Duodenal mucosa (tissue), 2 donors: Measurements from ENCODE around the gene CEP170B.
"Not testable (repeated sequence)": the region's sequence is repeated elsewhere in the genome, so short reads cannot be mapped to it uniquely, and the experiment has no call there.

Source experiments
- H3K27ac ChIP-seq: one replicate; pipeline ENCODE4 v1.7.0; 2013; ENCODE audit warnings: low read depth, low read length
- H3K27me3 ChIP-seq, 2 donors: one replicate each; pipeline ENCODE4 v1.7.0; 2013; ENCODE audit warnings: low read length in 2 of 2, control low read depth in 1 of 2; ENCODE audit not compliant: insufficient read depth in 2 of 2, control insufficient read depth in 1 of 2
- H3K36me3 ChIP-seq, 2 donors: one replicate each; pipeline ENCODE4 v1.7.0; 2013; ENCODE audit warnings: low read length in 2 of 2, control low read depth in 1 of 2; ENCODE audit not compliant: insufficient read depth in 2 of 2, control insufficient read depth in 1 of 2
- H3K4me1 ChIP-seq, 2 donors: one replicate each; pipeline ENCODE4 v1.7.0; 2013; ENCODE audit warnings: low read length in 2 of 2, control low read depth in 1 of 2; ENCODE audit not compliant: insufficient read depth in 2 of 2, control insufficient read depth in 1 of 2
- H3K4me3 ChIP-seq, 2 donors: one replicate each; pipeline ENCODE4 v1.7.0; 2013; ENCODE audit warnings: low read length in 2 of 2, low read depth in 1 of 2
- H3K9ac ChIP-seq, 2 donors: one replicate each; pipeline ENCODE4 v1.7.0; 2013; ENCODE audit warnings: low read length in 2 of 2, low read depth in 1 of 2
- H3K9me3 ChIP-seq, 2 donors: one replicate each; pipeline ENCODE4 v1.7.0; 2013; ENCODE audit warnings: low read length in 2 of 2, control low read depth in 1 of 2; ENCODE audit not compliant: control insufficient read depth in 1 of 2

Gene CEP170B

GRCh38 chr14:104885973-104886689 lies 21.1 kb downstream of the CEP170B start:
- Histone ChIP-seq H3K9ac (no peak overlapping the region), H3K4me3 (no peak overlapping the region), H3K4me1 (peaks cover 0 to 3% of the 10 kb centered on the region in 2 donors), H3K36me3 (peaks cover 0 to 38% of the 10 kb centered on the region in 2 donors), H3K27ac (no peak overlapping the region), H3K27me3 (no peaks in the 10 kb centered on the region), H3K9me3 (no peaks in the 10 kb centered on the region)

- peaks cover 0 to 35% of the 10 kb centered on the region in 2 donors for H3K36me3 ChIP-seq
- no peak overlapping the region for H3K27ac ChIP-seq
- no peak overlapping the region for H3K9ac ChIP-seq
- H3K27me3 ChIP-seq, result no peaks in the 10 kb centered on the region
- no peaks in the 10 kb centered on the region for H3K9me3 ChIP-seq
- peaks cover 0 to under 1% of the 10 kb centered on the region in 2 donors for H3K4me1 ChIP-seq
- no peak overlapping the region for H3K4me3 ChIP-seq
Observed at GRCh38 chr14:104886690-104887622, 21.9 kb downstream of the CEP170B start.

DNA sequence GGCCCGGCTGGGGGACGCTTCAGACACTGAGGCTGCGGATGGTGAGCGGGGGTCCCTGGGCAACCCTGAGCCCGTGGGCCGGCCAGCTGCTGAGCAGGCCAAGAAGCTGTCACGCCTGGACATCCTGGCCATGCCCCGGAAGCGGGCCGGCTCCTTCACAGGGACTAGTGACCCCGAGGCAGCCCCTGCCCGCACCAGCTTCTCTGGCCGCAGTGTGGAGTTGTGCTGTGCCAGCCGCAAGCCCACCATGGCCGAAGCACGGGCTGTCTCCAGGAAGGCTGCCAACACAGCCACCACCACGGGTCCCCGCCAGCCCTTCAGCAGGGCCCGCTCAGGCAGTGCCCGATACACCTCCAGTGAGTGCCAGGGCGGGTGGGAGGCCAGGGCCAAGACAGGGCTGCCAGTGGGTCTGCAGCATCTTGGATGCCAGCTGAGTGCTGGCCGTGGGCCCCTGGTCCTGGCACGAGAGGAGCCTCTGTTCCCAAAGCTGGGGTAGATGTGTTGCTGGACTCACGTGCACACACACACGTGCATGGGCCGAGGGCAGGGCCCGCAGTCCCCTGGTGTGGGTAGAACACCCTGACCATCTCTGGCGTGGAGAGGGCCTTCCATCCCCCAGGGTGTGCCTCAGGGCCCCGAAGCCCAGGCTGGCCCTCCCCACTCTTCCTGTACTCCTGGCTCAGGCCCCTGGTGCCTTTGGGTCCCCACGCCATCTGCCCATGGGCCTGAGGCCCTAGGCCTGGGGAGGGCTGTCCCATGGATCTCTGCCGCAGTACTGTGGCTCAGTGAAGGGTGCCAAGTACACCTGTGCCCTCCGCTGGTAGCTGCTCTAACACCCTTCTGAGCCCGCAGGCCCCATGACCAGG lies 22.8 kb downstream of the CEP170B start:
- no peaks in the 10 kb centered on the region for H3K27me3 ChIP-seq
- no peak overlapping the region for H3K27ac ChIP-seq
- H3K4me1 ChIP-seq, result peaks cover 0 to under 1% of the 10 kb centered on the region in 2 donors
- no peaks in the 10 kb centered on the region for H3K9me3 ChIP-seq
- H3K36me3 ChIP-seq, result peaks cover 0 to 31% of the 10 kb centered on the region in 2 donors
- no peak overlapping the region for H3K9ac ChIP-seq
- H3K4me3 ChIP-seq, result no peak overlapping the region

GRCh38 chr14:104888489-104889374 lies 23.7 kb downstream of the CEP170B start:
- no peak overlapping the region for H3K27ac ChIP-seq
- H3K4me1 ChIP-seq, result peaks cover 4 to 9% of the 10 kb centered on the region in 2 donors
- H3K27me3 ChIP-seq, result no peaks in the 10 kb centered on the region
- H3K36me3 ChIP-seq, result peaks cover 0 to 26% of the 10 kb centered on the region in 2 donors
- H3K9ac ChIP-seq, result no peak overlapping the region
- H3K9me3 ChIP-seq, result no peaks in the 10 kb centered on the region
- H3K4me3 ChIP-seq, result no peak overlapping the region

DNA sequence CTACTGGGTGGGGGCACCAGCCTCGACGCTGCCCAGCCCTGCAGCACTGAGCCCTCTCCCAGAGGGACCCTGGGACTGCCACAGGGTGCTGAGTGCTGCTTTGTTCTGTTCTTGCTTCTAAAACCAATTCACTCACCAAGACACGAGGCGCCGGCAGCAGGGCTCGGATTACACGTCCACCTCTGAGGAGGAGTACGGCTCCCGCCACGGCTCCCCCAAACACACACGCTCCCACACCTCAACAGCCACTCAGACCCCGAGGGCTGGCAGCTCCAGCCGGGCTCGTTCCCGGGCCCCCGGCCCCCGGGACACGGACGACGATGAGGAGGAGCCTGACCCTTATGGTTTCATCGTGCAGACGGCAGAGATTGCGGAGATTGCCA lies 24.3 kb downstream of the CEP170B start:
- Histone ChIP-seq H3K27ac (no peak overlapping the region), H3K27me3 (no peaks in the 10 kb centered on the region), H3K9me3 (no peaks in the 10 kb centered on the region), H3K36me3 (peaks cover 0 to 32% of the 10 kb centered on the region in 2 donors), H3K4me3 (no peak overlapping the region), H3K9ac (no peak overlapping the region), H3K4me1 (peaks cover 10 to 16% of the 10 kb centered on the region in 2 donors)

DNA sequence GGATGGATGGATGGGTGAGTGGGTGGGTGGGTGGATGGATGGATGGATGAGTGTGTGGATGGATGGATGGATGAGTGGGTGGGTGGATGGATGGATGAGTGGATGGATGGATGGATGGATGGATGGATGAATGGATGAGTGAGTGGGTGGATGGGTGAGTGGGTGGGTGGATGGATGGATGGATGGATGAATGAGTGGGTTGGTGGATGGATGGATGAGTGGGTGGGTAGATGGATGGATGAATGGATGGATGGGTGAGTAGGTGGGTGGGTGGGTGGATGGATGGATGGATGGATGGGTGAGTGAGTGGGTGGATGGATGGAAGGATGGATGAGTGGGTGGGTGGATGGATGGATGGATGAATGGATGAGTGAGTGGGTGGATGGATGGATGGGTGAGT lies 25.2 kb downstream of the CEP170B start:
- H3K4me1 ChIP-seq, result peaks cover 12 to 23% of the 10 kb centered on the region in 2 donors
- not testable (repeated sequence) for H3K27ac ChIP-seq, H3K9ac ChIP-seq, H3K4me3 ChIP-seq, H3K9me3 ChIP-seq, H3K27me3 ChIP-seq
- peaks cover 0 to 34% of the 10 kb centered on the region in 2 donors for H3K36me3 ChIP-seq

- Histone ChIP-seq H3K9ac (no peak overlapping the region), H3K4me1 (peaks cover 19 to 32% of the 10 kb centered on the region in 2 donors), H3K27ac (no peak overlapping the region), H3K36me3 (peaks cover 0 to 25% of the 10 kb centered on the region in 2 donors), H3K4me3 (no peak overlapping the region), H3K27me3 (no peaks in the 10 kb centered on the region), H3K9me3 (no peaks in the 10 kb centered on the region)
Observed at GRCh38 chr14:104891121-104891551, 26.1 kb downstream of the CEP170B start.

GRCh38 chr14:104891664-104892530 lies 26.8 kb downstream of the CEP170B start:
- Histone ChIP-seq H3K4me3 (no peak overlapping the region), H3K27ac (no peak overlapping the region), H3K4me1 (peaks cover 19 to 33% of the 10 kb centered on the region in 2 donors), H3K9ac (no peak overlapping the region), H3K9me3 (no peaks in the 10 kb centered on the region), H3K36me3 (peaks cover 0 to 21% of the 10 kb centered on the region in 2 donors), H3K27me3 (no peaks in the 10 kb centered on the region)
